K562 (cell line): Measurements from ENCODE around the gene CENPE. TPM values are rescaled to one million over a fixed set of nuclear protein-coding genes. Genes with fewer than 3 reads are reported as not detected.

Source experiments
- AFF4 ChIP-seq: sonication (generic); formaldehyde crosslinking; IDR thresholded peaks from 2 replicates; pipeline ENCODE4 v1.8.0; 2023; ENCODE audit warnings: mild to moderate bottlenecking, missing genetic modification reagents
- C11orf30 ChIP-seq: fragments of 450-650 bp; IDR thresholded peaks from 2 replicates; pipeline ENCODE4 v1.6.1; 2016; ENCODE audit warnings: low read depth, mild to moderate bottlenecking
- CUX1 ChIP-seq: fragments of 200-800 bp; sonication (Bioruptor generic); IDR thresholded peaks from 2 replicates; pipeline ENCODE4 v1.6.1; 2016; ENCODE audit warnings: missing genetic modification characterization, missing compliant biosample characterization
- FOXA3 ChIP-seq, 2 experiments: fragments of 450-650 bp in 1 of 2; sonication (generic) in 1 of 2; formaldehyde crosslinking; IDR thresholded peaks in 1 of 2; conservative IDR thresholded peaks in 1 of 2; 2 replicates each; pipeline versions ENCODE4 v1.4.0 to v1.8.0; 2020 to 2022; ENCODE audit warnings: mild to moderate bottlenecking in 2 of 2, missing genetic modification reagents in 1 of 2
- HIVEP1 ChIP-seq: fragments of 250-450 bp; sonication (Bioruptor Pico); IDR thresholded peaks from 2 replicates; pipeline ENCODE4 v1.4.0; 2020; ENCODE audit warnings: mild to moderate bottlenecking
- ILK ChIP-seq: fragments of 450-650 bp; IDR thresholded peaks from 2 replicates; pipeline ENCODE4 v1.6.1; 2016; ENCODE audit warnings: missing genetic modification characterization, low read depth, mild to moderate bottlenecking, missing compliant biosample characterization, moderate library complexity, borderline replicate concordance
- KDM5B ChIP-seq: fragments of 200-600 bp; sonication (generic); IDR thresholded peaks from 2 replicates; pipeline ENCODE4 v1.6.1; 2012; ENCODE audit warnings: low read depth, mild to moderate bottlenecking, moderate library complexity, low read length, control low read depth, inconsistent platforms; ENCODE audit not compliant: insufficient replicate concordance
- MAFK ChIP-seq: IDR thresholded peaks from 2 replicates; pipeline ENCODE4 v1.6.1; 2011; ENCODE audit warnings: low read length, improper control_type of control experiment
- MLX ChIP-seq, 2 experiments: fragments of 450-650 bp in 1 of 2; sonication (generic) in 1 of 2; formaldehyde crosslinking; conservative IDR thresholded peaks; 2 replicates each; pipeline versions ENCODE4 v1.4.0 to v1.8.1; 2020 to 2022; ENCODE audit warnings: mild to moderate bottlenecking in 1 of 2, missing genetic modification reagents in 1 of 2
- NR4A1 ChIP-seq, 2 experiments: fragments of 250-450 bp in 1 of 2; fragments of 450-650 bp in 1 of 2; sonication (Bioruptor Pico) in 1 of 2; IDR thresholded peaks; 2 replicates each; pipeline versions ENCODE4 v1.4.0 to v1.6.1; 2016 to 2020; ENCODE audit warnings: mild to moderate bottlenecking in 2 of 2, missing compliant biosample characterization in 1 of 2, missing genetic modification characterization in 1 of 2, moderate library complexity in 1 of 2
- PHF20 ChIP-seq: fragments of 450-650 bp; IDR thresholded peaks from 2 replicates; pipeline ENCODE4 v1.6.1; 2018; ENCODE audit not compliant: partially characterized antibody
- RBM22 ChIP-seq: fragments of 200-400 bp; formaldehyde crosslinking; IDR thresholded peaks from 2 replicates; pipeline ENCODE4 v1.6.1; 2018; ENCODE audit warnings: low read length, low read depth; ENCODE audit not compliant: poor library complexity, severe bottlenecking
- SIRT6 ChIP-seq: IDR thresholded peaks from one replicate; pipeline ENCODE4 v1.6.1; 2012; ENCODE audit warnings: low read depth, mild to moderate bottlenecking, control low read depth, inconsistent platforms, low read length, moderate library complexity
- U2AF1 ChIP-seq: fragments of 200-400 bp; formaldehyde crosslinking; optimal IDR thresholded peaks from 2 replicates; pipeline ENCODE3; 2017; ENCODE audit warnings: mild to moderate bottlenecking, low read depth, low read length, moderate library complexity
- ZNF316 ChIP-seq: fragments of 450-650 bp; IDR thresholded peaks from 2 replicates; pipeline ENCODE4 v1.6.1; 2016
- polyA plus RNA-seq, 8 experiments: library from polyadenylated mRNA; depleted of rRNA in 4 of 8; stranded (reverse) in 5 of 8; unstranded in 3 of 8; fragments of >200 nt; fragmentation: Nextera tagmentation in 2 of 8; fragmentation: Illumina TruSeq in 1 of 8; extraction: Ambion mirVana in 2 of 8; extraction: Trizol in 1 of 8; gene quantifications; 2 replicates each; pipeline versions ENCODE4 v1.2.1 to v1.2.3, GENCODE V29; 2011 to 2014; ENCODE audit warnings: inconsistent platforms in 1 of 8, missing spikeins in 1 of 8
- total RNA-seq, 7 experiments: library from RNA; depleted of rRNA in 6 of 7; stranded (reverse); fragments of >200 nt in 6 of 7; fragmentation: Illumina TruSeq in 2 of 7; extraction: Trizol in 2 of 7; gene quantifications; 2 replicates each; pipeline versions ENCODE4 v1.2.1 to v1.2.3, GENCODE V29; 2011 to 2021; ENCODE audit warnings: low replicate concordance in 1 of 7

CENPE gene
- total and polyA plus RNA-seq, 9 of the 15 experiments (the other 6 are each of a cell fraction or from before 2014, with no cell fraction given) = 9.9 to 53.2 (median 27.4) TPM

GRCh38 chr4:103198111-103198765 is at the start of gene CENPE (continued):
- TF ChIP-seq CUX1 (CRISPR knock-in tag) = no peak
- TF ChIP-seq ILK = no peak
- no peak for TF ChIP-seq MAFK
- peak; percentile 84; the same call in 1 of the 2 replicates for TF ChIP-seq AFF4 (CRISPR knock-in tag)
- no peak for TF ChIP-seq SIRT6
- no peak for TF ChIP-seq NR4A1 (CRISPR knock-in tag; IDR thresholded peaks at IDR 0.05)
- TF ChIP-seq NR4A1 (tag; IDR thresholded peaks at IDR 0.05) = no peak
- no peak for TF ChIP-seq HIVEP1 (CRISPR knock-in tag)
- 0 out of 4 replicates have a peak, but pooled peaks of 1 of the 2 experiments have one; percentile 46 for TF ChIP-seq FOXA3 (CRISPR knock-in tag; conservative IDR thresholded peaks at IDR 0.05 in 1 of 2, IDR thresholded peaks at IDR 0.05 in 1 of 2)
- peak; percentile 73 for TF ChIP-seq KDM5B
- no peak for TF ChIP-seq PHF20
- no peak for TF ChIP-seq ZNF316
- peak; percentile 26; the same call in 1 of the 2 replicates for TF ChIP-seq C11orf30
- TF ChIP-seq RBM22 = peak; percentile 40
- TF ChIP-seq MLX (CRISPR knock-in tag; conservative IDR thresholded peaks at IDR 0.05) = no peak
- TF ChIP-seq U2AF1 = no peak
